IPS DF 19.7 (cell line): ENCODE data around the gene OR9Q1.
"Not testable (repeated sequence)": the region's sequence is repeated elsewhere in the genome, so short reads cannot be mapped to it uniquely, and the experiment has no call there.

Experiments
- DNase-seq: peaks from one replicate; pipeline ENCODE4 v3.0.0-alpha.2; 2013; ENCODE audit warnings: low read depth, low spot score

OR9Q1 gene

GRCh38 chr11:58133309-58134076, 109.8 kb downstream of the OR9Q1 start:
- no peak for DNase-seq

- DNase-seq = no peak
Observed at GRCh38 chr11:58134151-58134550, 110.5 kb downstream of the OR9Q1 start.

DNA sequence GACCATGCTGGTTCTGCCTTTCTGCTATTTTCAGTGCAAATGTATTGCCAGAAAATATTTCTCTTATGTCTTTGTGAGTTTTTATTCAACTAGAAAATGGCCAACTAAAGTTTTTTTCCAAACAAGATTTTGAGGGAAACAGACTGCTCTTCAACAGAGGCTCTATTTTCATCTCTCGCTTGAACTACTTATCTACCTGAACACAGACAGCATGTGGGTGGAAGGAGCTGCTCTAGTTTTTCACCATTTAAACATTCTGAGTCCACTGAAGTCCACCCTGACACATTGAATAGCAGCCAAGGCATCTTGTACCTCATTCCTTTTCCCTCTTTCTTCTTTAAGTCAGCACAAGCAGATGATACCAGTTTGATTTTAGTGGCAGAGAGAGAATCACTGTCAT, 111.5 kb downstream of the OR9Q1 start:
- no peak for DNase-seq

GRCh38 chr11:58142761-58143160, 119.1 kb downstream of the OR9Q1 start:
- DNase-seq = no peak

GRCh38 chr11:58152781-58153180, 129.1 kb downstream of the OR9Q1 start:
- DNase-seq = no peak

DNA sequence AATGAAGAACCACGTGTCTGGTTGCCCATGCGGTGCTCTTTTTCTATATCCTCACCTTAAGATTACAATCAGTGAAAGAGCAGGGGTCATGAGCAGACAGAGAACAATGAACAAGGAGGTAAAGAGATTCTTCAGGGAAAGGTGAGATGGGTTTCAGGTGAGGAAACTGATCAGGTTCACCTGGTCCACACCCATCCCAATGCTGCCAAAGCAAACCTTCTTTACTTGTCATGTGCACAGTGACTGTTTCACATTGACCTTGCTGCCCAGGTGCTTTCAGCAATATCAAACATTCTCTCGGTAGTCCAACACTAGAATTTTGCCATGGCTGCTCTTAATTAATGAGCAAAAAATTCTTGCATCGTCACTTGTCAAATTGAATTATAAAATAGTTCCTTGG, 140.7 kb downstream of the OR9Q1 start:
- DNase-seq = no peak

GRCh38 chr11:58164990-58165389, 141.3 kb downstream of the OR9Q1 start:
- no peak for DNase-seq

DNA sequence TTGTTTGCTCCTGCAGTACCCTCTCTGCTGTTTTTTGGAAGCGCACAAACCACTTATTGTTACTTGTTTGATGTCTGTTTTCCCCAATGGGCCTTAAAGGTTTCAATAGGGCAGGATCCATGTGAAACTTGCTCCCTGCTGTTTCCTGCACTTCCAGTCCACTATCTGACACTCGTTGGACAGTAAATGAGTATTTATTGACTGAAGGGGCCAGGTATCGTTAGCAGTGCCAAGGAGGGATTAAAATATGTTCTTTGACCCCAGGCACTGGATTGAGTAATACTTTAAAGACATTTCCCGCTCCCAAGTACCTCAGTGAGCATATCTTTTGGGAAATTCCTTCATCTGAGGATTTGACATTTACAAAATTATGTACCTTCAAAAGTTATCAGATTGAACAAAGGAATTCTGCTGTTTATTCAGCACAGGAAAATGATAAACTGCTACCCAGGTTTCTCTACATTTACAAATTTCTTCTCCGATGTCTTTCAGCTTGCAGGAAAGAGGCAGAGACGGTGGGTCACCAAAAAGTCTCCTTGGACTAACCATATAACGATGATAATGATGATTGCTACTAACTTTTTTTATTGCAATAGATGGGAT, 141.9 kb downstream of the OR9Q1 start:
- no peak for DNase-seq

- no peak for DNase-seq
Observed at GRCh38 chr11:58177409-58178054, 153.9 kb downstream of the OR9Q1 start.

DNA sequence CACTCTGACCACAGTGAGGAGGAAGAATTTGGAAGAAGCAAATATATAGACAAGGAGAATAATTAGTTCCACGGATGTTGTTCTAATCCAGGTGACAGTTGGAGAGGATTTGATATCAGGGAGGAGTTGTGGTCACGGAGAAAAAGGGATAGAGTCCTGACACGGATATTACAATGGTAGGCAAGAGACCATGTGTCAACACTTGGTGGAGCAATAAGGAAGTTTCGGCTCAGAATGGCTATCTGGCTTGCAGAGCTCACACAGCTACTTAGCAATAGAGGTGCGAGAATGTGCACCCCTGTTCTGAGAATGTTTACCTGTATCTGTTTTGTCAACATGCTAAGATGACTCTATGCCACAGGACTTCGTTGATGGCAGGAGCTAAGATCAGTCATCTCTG, 154.8 kb downstream of the OR9Q1 start:
- no peak for DNase-seq

DNA sequence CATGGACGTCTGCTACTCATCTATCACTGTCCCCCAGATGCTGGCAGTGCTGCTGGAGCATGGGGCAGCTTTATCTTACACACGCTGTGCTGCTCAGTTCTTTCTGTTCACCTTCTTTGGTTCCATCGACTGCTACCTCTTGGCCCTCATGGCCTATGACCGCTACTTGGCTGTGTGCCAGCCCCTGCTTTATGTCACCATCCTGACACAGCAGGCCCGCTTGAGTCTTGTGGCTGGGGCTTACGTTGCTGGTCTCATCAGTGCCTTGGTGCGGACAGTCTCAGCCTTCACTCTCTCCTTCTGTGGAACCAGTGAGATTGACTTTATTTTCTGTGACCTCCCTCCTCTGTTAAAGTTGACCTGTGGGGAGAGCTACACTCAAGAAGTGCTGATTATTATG, 156.0 kb downstream of the OR9Q1 start:
- DNase-seq = no peak

GRCh38 chr11:58186938-58187337, 163.3 kb downstream of the OR9Q1 start:
- no peak for DNase-seq

GRCh38 chr11:58188770-58189169, 165.1 kb downstream of the OR9Q1 start, which contains the start of gene OR9Q2:
TSS of gene OR9Q2 (plus strand) at chr11:58189070. CDS start at chr11:58190491, 1,421 bp downstream.
- DNase-seq = no peak

DNA sequence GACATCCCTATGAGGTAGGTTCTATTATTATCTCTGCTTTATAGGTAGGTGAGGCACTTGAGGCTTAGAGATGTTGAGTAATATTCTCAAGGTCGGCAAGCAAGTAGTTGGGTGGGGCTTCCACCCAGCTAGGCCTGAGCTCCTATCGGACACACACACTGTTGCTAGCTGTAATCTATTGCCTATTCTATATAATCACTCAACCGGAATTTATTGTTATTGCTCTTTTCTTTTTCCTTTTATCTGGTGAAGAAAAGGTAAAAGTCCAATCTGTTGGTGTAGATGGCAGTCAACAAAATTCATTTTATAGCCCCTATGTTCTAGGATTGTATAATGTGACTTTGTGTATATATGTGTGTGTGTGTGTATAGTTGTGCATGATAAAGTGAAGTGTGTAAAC, 168.5 kb downstream of the OR9Q1 start:
- no peak for DNase-seq

- DNase-seq = no peak
Observed at GRCh38 chr11:58193391-58193790, 169.7 kb downstream of the OR9Q1 start.

- no peak for DNase-seq
Observed at GRCh38 chr11:58195939-58196338, 172.3 kb downstream of the OR9Q1 start.

DNA sequence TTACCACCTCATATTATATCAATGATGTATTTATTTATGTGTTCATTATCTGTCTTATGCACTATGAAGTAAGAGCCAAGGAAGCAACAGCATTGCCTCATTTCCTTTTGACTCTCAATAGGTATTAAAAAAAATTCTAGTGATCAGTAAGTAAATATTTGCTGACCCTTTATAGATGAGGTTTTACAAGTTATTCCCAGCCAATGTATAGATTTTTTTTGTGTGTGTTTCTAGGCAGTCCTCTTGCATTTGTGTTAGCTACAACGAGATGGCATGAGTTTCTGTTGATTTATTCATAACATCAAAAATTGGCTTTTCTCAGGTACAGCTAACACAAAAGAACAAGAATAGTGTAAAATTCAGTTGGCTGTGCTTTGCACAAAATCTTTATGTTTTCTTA, 175.6 kb downstream of the OR9Q1 start:
- DNase-seq = no peak

- no peak for DNase-seq
Observed at GRCh38 chr11:58204042-58204441, 180.4 kb downstream of the OR9Q1 start, which contains the start of gene OR1S2. TSS of gene OR1S2 (minus strand) at chr11:58204142. CDS start at chr11:58204142, 0 bp downstream.

GRCh38 chr11:58212420-58212819, 188.7 kb downstream of the OR9Q1 start, which contains the start of gene OR1S1:
TSS of gene OR1S1 (plus strand) at chr11:58212720.
- DNase-seq = not testable (repeated sequence)

GRCh38 chr11:58216476-58216875, 192.8 kb downstream of the OR9Q1 start:
- no peak for DNase-seq

- no peak for DNase-seq
Observed at GRCh38 chr11:58222721-58223120, 199.0 kb downstream of the OR9Q1 start.

DNA sequence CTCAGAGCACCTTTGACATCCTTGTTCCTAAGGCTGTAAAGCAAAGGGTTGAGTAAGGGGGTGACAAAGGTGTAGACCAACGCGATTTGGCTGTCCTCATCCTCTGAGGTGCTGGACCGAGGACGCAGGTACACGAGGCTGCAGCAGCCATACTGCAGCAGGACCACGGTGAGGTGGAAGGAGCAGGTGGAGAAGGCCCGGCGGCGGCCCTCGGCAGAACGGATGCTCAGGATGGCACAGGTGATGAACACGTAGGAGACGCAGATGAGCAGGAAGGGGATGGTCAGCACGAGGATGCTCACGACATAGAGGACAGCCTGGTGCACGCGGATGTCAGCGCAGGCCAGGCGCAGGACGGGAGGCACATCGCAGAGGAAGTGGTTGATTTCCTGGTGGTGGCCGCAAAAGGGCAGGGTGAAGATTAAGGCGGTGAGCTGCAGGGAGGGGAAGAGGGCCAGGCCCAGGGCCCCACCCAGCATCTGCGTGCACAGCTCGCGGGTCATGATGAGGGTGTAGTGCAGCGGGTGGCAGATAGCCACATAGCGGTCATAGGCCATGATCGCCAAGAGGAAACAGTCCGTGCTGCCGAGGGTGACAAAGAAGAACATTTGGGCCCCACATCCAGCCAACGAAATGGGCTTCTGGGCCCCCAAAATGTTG, 204.4 kb downstream of the OR9Q1 start:
- no peak for DNase-seq
